Ovary (tissue), 1 donor: Measurements from ENCODE around the gene SMU1.

Experiments
- EP300 ChIP-seq: sonication (generic); formaldehyde crosslinking; IDR thresholded peaks from one replicate; pipeline ENCODE4 v1.6.1; 2017; ENCODE audit warnings: antibody characterized with exemption
- POLR2A ChIP-seq: fragments of 450-650 bp; IDR thresholded peaks from one replicate; pipeline ENCODE4 v1.6.1; 2017; ENCODE audit warnings: antibody characterized with exemption, mild to moderate bottlenecking, moderate library complexity

DNA sequence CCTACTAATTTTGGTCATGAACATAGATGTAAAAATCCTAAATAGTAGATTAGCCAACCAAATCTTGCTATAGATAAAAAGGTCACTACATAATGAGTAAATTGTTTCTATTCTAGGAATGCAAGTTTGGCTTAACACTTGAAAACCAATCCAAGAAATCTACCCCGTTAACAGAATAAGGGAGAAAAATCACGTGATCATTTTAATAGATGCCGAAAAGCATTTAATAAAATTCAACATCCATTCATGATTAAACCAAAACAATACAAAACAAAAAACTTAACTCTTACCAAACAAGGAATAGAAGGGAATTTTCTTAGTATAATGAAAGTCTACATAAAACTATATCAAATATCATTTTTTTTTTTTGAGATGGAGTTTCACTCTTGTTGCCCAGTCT lies 20.7 kb upstream of the SMU1 start:
- no peak for TF ChIP-seq POLR2A
- TF ChIP-seq EP300, result no peak
